Loucy (cell line): ENCODE results near the gene SERPINA9.

ENCODE experiments used
- H2AFZ ChIP-seq: fragments of 200-600 bp; sonication (generic); 2 replicates; pipeline ENCODE4 v1.6.0; 2016; ENCODE audit warnings: antibody characterized with exemption, mild to moderate bottlenecking, low read length, moderate library complexity
- H3F3A ChIP-seq: fragments of 200-600 bp; 2 replicates; pipeline ENCODE4 v1.6.0; 2016; ENCODE audit warnings: antibody characterized with exemption, low read depth, mild to moderate bottlenecking
- H3K27me3 ChIP-seq: fragments of 200-600 bp; sonication (generic); 2 replicates; pipeline ENCODE4 v1.6.1; 2014; ENCODE audit warnings: low read length, mild to moderate bottlenecking; ENCODE audit not compliant: insufficient read depth, poor library complexity, severe bottlenecking
- H3K36me3 ChIP-seq: fragments of 200-600 bp; sonication (generic); 2 replicates; pipeline ENCODE4 v1.6.1; 2016; ENCODE audit warnings: low read length; ENCODE audit not compliant: insufficient read depth
- H3K4me1 ChIP-seq: fragments of 200-600 bp; sonication (generic); 2 replicates; pipeline ENCODE4 v1.5.1; 2014; ENCODE audit warnings: low read length, mild to moderate bottlenecking; ENCODE audit not compliant: insufficient read depth, poor library complexity, severe bottlenecking
- H3K4me2 ChIP-seq: fragments of 200-600 bp; sonication (generic); 2 replicates; pipeline ENCODE4 v1.6.0; 2014; ENCODE audit warnings: antibody characterized with exemption, low read length, low read depth, mild to moderate bottlenecking; ENCODE audit not compliant: poor library complexity, severe bottlenecking
- H3K4me3 ChIP-seq: fragments of 200-600 bp; sonication (generic); 2 replicates; pipeline ENCODE4 v1.5.1; 2014; ENCODE audit warnings: low read length, mild to moderate bottlenecking, mixed read lengths; ENCODE audit not compliant: poor library complexity, severe bottlenecking
- H3K79me2 ChIP-seq: fragments of 200-600 bp; sonication (generic); 2 replicates; pipeline ENCODE4 v1.6.1; 2014; ENCODE audit warnings: low read length; ENCODE audit not compliant: insufficient read depth
- H3K9ac ChIP-seq: fragments of 200-600 bp; sonication (generic); 2 replicates; pipeline ENCODE4 v1.6.0; 2014; ENCODE audit warnings: mild to moderate bottlenecking, low read depth, low read length, moderate library complexity; ENCODE audit not compliant: poor library complexity, severe bottlenecking
- H3K9me2 ChIP-seq: fragments of 200-600 bp; sonication (generic); replicated peaks from 2 replicates; pipeline ENCODE4 v1.6.1; 2016; ENCODE audit warnings: low read depth, low read length, mixed read lengths
- H3K9me3 ChIP-seq: fragments of 200-600 bp; sonication (generic); 2 replicates; pipeline ENCODE4 v1.6.1; 2014; ENCODE audit warnings: mild to moderate bottlenecking, antibody characterized with exemption, low read length, low read depth; ENCODE audit not compliant: insufficient read depth
- H4K20me1 ChIP-seq: fragments of 200-600 bp; sonication (generic); 2 replicates; pipeline ENCODE4 v1.6.0; 2014; ENCODE audit warnings: antibody characterized with exemption, low read length, mild to moderate bottlenecking; ENCODE audit not compliant: insufficient read depth, poor library complexity, severe bottlenecking
- EZH2phosphoT487 ChIP-seq: fragments of 200-600 bp; IDR thresholded peaks from 2 replicates; pipeline ENCODE4 v1.6.1; 2018; ENCODE audit warnings: antibody characterized with exemption, mild to moderate bottlenecking, moderate library complexity, borderline replicate concordance
- TF ChIP-seq, protein P1 (sequence below): fragments of 200-600 bp; sonication (generic); conservative IDR thresholded peaks from 2 replicates; pipeline ENCODE4 v1.5.1; 2014; ENCODE audit warnings: mild to moderate bottlenecking, antibody characterized with exemption, low read length

The SERPINA9 gene

DNA sequence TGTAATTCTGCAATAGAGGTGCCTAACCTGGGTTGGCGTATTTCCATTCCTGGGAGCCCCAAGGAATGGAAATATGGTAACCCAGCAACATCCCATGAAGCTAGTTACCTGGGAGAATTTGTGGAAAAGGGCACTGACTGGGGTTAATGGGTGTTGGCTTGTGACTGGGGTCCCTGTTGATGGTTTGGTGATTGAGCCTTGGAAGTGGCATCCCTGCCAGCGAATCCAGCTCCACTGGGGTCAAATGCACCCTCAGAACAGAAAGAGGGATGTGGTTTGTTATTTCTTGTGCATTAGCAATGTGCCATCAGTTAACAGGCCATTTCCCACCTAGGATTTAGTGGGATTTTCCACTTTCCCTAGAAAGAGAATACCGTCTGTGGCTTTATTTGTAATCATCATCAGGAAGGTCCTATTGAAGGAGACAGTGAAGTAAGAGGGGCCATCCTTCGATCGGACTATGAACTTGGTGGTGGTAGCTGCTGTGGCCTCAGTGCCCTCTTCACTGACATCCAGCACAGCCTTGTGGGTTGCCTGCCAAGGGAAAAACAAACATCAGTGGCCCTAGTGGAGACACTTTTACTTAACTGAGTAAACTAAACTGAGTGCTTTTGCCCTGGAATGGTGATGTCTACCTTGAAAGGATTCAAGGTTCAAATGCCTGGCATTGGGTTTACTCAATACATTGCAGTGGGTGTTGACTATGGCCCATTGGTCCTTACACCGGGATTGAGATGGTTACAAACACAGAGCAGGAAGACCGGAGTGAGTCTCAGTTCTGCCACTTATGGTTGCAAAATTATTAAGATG lies 13.0 kb downstream of the SERPINA9 start:
- no peaks in the 10 kb centered on the region for H3K4me1 ChIP-seq
- no peaks in the 10 kb centered on the region for H4K20me1 ChIP-seq
- no peak for TF ChIP-seq EZH2phosphoT487
- TF ChIP-seq, protein P1, sequence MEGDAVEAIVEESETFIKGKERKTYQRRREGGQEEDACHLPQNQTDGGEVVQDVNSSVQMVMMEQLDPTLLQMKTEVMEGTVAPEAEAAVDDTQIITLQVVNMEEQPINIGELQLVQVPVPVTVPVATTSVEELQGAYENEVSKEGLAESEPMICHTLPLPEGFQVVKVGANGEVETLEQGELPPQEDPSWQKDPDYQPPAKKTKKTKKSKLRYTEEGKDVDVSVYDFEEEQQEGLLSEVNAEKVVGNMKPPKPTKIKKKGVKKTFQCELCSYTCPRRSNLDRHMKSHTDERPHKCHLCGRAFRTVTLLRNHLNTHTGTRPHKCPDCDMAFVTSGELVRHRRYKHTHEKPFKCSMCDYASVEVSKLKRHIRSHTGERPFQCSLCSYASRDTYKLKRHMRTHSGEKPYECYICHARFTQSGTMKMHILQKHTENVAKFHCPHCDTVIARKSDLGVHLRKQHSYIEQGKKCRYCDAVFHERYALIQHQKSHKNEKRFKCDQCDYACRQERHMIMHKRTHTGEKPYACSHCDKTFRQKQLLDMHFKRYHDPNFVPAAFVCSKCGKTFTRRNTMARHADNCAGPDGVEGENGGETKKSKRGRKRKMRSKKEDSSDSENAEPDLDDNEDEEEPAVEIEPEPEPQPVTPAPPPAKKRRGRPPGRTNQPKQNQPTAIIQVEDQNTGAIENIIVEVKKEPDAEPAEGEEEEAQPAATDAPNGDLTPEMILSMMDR = no peak
- H3F3A ChIP-seq = no peaks in the 10 kb centered on the region
- no peak overlapping the region for H3K4me3 ChIP-seq
- H3K4me2 ChIP-seq = no peak overlapping the region
- no peaks in the 10 kb centered on the region for H3K36me3 ChIP-seq
- no peaks in the 10 kb centered on the region for H3K27me3 ChIP-seq
- no peak overlapping the region for H2AFZ ChIP-seq
- H3K9ac ChIP-seq = no peak overlapping the region
- H3K9me2 ChIP-seq = no peaks in the 10 kb centered on the region
- no peaks in the 10 kb centered on the region for H3K79me2 ChIP-seq
- H3K9me3 ChIP-seq = no peaks in the 10 kb centered on the region

GRCh38 chr14:94462219-94462551 lies 13.8 kb downstream of the SERPINA9 start:
- Histone ChIP-seq H3K36me3 (no peaks in the 10 kb centered on the region), H3K27me3 (no peaks in the 10 kb centered on the region), H3K4me1 (no peaks in the 10 kb centered on the region), H3K79me2 (no peaks in the 10 kb centered on the region), H3K4me3 (no peak overlapping the region), H4K20me1 (no peaks in the 10 kb centered on the region), H3K4me2 (no peak overlapping the region), H3K9me3 (no peaks in the 10 kb centered on the region), H3F3A (no peaks in the 10 kb centered on the region), H2AFZ (no peak overlapping the region), H3K9me2 (no peaks in the 10 kb centered on the region), H3K9ac (no peak overlapping the region)
- no peak for TF ChIP-seq EZH2phosphoT487
- TF ChIP-seq, protein P1 = no peak

GRCh38 chr14:94461526-94462218 lies 14.3 kb downstream of the SERPINA9 start:
- Histone ChIP-seq H3K4me3 (no peak overlapping the region), H3K4me1 (no peaks in the 10 kb centered on the region), H2AFZ (no peak overlapping the region), H3K9me2 (no peaks in the 10 kb centered on the region), H3K36me3 (no peaks in the 10 kb centered on the region), H3K79me2 (no peaks in the 10 kb centered on the region), H3K4me2 (no peak overlapping the region), H3F3A (no peaks in the 10 kb centered on the region), H4K20me1 (no peaks in the 10 kb centered on the region), H3K9ac (no peak overlapping the region), H3K27me3 (no peaks in the 10 kb centered on the region), H3K9me3 (no peaks in the 10 kb centered on the region)
- TF ChIP-seq EZH2phosphoT487 = no peak
- TF ChIP-seq, protein P1 = no peak
